Gastroesophageal sphincter (tissue), 3 donors: Measurements from ENCODE around the gene ZBTB20.

Source experiments
- POLR2A ChIP-seq, 2 donors: fragments of 450-650 bp; IDR thresholded peaks; one replicate each; pipeline ENCODE4 v1.6.1; 2017; ENCODE audit warnings: antibody characterized with exemption in 2 of 2, mild to moderate bottlenecking in 2 of 2, moderate library complexity in 1 of 2
- POLR2AphosphoS5 ChIP-seq: sonication (generic); formaldehyde crosslinking; IDR thresholded peaks from one replicate; pipeline ENCODE4 v1.6.1; 2017; ENCODE audit warnings: antibody characterized with exemption
- TF ChIP-seq, protein P1 (sequence below), 4 experiments: fragments of 200-600 bp in 2 of 4; fragments of 450-650 bp in 2 of 4; sonication (generic) in 1 of 4; IDR thresholded peaks; one replicate each; pipeline ENCODE4 v1.5.1; 2017 to 2019; ENCODE audit warnings: antibody characterized with exemption in 4 of 4, mild to moderate bottlenecking in 2 of 4, moderate library complexity in 2 of 4

GRCh38 chr3:114365909-114366308 is 781.2 kb downstream of the ZBTB20 start:
- TF ChIP-seq POLR2A (IDR thresholded peaks at IDR 0.05) (no peak), POLR2AphosphoS5 (no peak)
- TF ChIP-seq, protein P1, sequence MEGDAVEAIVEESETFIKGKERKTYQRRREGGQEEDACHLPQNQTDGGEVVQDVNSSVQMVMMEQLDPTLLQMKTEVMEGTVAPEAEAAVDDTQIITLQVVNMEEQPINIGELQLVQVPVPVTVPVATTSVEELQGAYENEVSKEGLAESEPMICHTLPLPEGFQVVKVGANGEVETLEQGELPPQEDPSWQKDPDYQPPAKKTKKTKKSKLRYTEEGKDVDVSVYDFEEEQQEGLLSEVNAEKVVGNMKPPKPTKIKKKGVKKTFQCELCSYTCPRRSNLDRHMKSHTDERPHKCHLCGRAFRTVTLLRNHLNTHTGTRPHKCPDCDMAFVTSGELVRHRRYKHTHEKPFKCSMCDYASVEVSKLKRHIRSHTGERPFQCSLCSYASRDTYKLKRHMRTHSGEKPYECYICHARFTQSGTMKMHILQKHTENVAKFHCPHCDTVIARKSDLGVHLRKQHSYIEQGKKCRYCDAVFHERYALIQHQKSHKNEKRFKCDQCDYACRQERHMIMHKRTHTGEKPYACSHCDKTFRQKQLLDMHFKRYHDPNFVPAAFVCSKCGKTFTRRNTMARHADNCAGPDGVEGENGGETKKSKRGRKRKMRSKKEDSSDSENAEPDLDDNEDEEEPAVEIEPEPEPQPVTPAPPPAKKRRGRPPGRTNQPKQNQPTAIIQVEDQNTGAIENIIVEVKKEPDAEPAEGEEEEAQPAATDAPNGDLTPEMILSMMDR (IDR thresholded peaks at IDR 0.05): no peak
